ENCODE measurements around the gene CTNND1. TPM values are rescaled to one million over a fixed set of nuclear protein-coding genes. Genes with fewer than 3 reads are reported as not detected.
"Not testable (repeated sequence)": the region's sequence is repeated elsewhere in the genome, so short reads cannot be mapped to it uniquely, and the experiment has no call there.

CTNND1 gene
- total and polyA plus RNA-seq, 10 of the 15 experiments (the other 5 are each of a cell fraction or from before 2014, with no cell fraction given), result 4.7 to 70.0 (median 30.0) TPM

DNA sequence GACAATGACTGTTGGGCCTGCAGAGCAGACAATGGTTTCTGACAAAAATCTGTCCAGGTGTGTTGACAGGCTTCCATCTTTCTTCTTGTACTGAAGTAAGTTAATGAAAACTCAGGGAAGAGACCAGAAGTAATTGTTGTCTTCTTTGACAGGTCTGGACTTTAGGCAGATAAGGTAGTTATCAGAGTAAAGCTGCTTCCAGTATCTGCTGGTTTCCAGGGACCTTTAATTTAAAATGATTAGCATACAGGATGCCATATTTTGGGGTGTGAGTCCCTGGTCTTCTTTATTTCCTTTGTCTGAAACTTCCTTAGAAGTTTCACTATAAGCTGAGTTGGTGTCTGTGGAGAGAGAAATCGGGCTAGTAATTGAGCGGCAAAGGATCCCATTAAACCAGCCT is 47.8 kb upstream of the CTNND1 start (continued):
- TF ChIP-seq ZNF592 (IDR thresholded peaks at IDR 0.05), result no peak
- no peak for TF ChIP-seq SREBF2 (IDR thresholded peaks at IDR 0.05; ENCODE audit: low read length)
- TF ChIP-seq BACH1 (IDR thresholded peaks at IDR 0.05; ENCODE audit: borderline replicate concordance), result no peak
- no peak for TF ChIP-seq NR2C2 (IDR thresholded peaks at IDR 0.05; ENCODE audit: borderline replicate concordance, control insufficient read depth, insufficient read length, low read depth)
- TF ChIP-seq KAT2A (conservative IDR thresholded peaks at IDR 0.05; ENCODE audit: control insufficient read depth, low read depth, low read length), result no peak
- TF ChIP-seq HDGF (IDR thresholded peaks at IDR 0.05), result no peak
- TF ChIP-seq HDAC2 (IDR thresholded peaks at IDR 0.05), result no peak
- TF ChIP-seq SIX5 (IDR thresholded peaks at IDR 0.05; ENCODE audit: low read depth, low read length, severe bottlenecking), result no peak

GRCh38 chr11:57716726-57717125 is 44.9 kb upstream of the CTNND1 start:
- FAIRE-seq; ATAC-seq; H3K27me3 ChIP-seq (replicated peaks in 1 of 2; ENCODE audit: control insufficient read depth in 2 of 2, insufficient read depth in 2 of 2, low read length in 1 of 2); H3K4me3 ChIP-seq; CTCF ChIA-PET; H4K20me1 ChIP-seq (ENCODE audit: control insufficient read depth, insufficient read depth); H3K36me3 ChIP-seq (ENCODE audit: control insufficient read depth in 2 of 2, insufficient read depth in 2 of 2, low read length in 1 of 2); in situ Hi-C loops (cut with MboI); SMC1A ChIA-PET (ENCODE audit: uncharacterized antibody, unreplicated experiment); RAD21 ChIA-PET (ENCODE audit: unreplicated experiment); intact Hi-C loops (cut with micrococcal nuclease; ENCODE audit: unreplicated experiment); H2AFZ ChIP-seq (ENCODE audit: control insufficient read depth, low read depth, low read length); POLR2A ChIA-PET; BruUV-seq (replicated peaks); H3K9ac ChIP-seq (ENCODE audit: control insufficient read depth, insufficient read depth, low read length); H3K9me3 ChIP-seq (replicated peaks; ENCODE audit: control insufficient read depth, insufficient read depth, low read length); H3K27ac ChIP-seq (ENCODE audit: control insufficient read depth, insufficient read depth); H3K4me1 ChIP-seq (ENCODE audit: control insufficient read depth, insufficient read depth, low read length); H3K4me2 ChIP-seq (ENCODE audit: control insufficient read depth, insufficient read depth); DNase-seq (ENCODE audit: low read depth, low spot score): not testable (repeated sequence)
- 99% methylated on average over 12 of the region's 34 CpGs for WGBS (ENCODE audit: insufficient coverage, insufficient replicate concordance, low lambda C conversion rate, missing lambda C conversion rate)
- H3K79me2 ChIP-seq (ENCODE audit: control insufficient read depth, insufficient read depth, low read length), result peaks cover 47% of the 10 kb centered on the region

Measured in GM12878 (cell line).